ENCODE results near the gene PTPN9.
"Not testable (repeated sequence)": the region's sequence is repeated elsewhere in the genome, so short reads cannot be mapped to it uniquely, and the experiment has no call there.

PTPN9 gene

GRCh38 chr15:75578173-75578947, 755 bp downstream of the PTPN9 start:
- DNase-seq: no peak

- DNase-seq: no peak
These were observed 1.5 kb downstream of the PTPN9 start for GRCh38 chr15:75577401-75578172.

GRCh38 chr15:75573648-75574384, 5.3 kb downstream of the PTPN9 start:
- DNase-seq: no peak

- DNase-seq: no peak
These were observed 8.8 kb downstream of the PTPN9 start for GRCh38 chr15:75570126-75570845.

GRCh38 chr15:75565062-75565970, 13.8 kb downstream of the PTPN9 start:
- no peak for DNase-seq

GRCh38 chr15:75561888-75562287, 17.2 kb downstream of the PTPN9 start:
- no peak for DNase-seq

GRCh38 chr15:75559360-75559759, 19.8 kb downstream of the PTPN9 start:
- not testable (repeated sequence) for DNase-seq

GRCh38 chr15:75558955-75559354, 20.2 kb downstream of the PTPN9 start:
- not testable (repeated sequence) for DNase-seq

GRCh38 chr15:75554717-75555116, 24.4 kb downstream of the PTPN9 start:
- no peak for DNase-seq

GRCh38 chr15:75553659-75554058, 25.5 kb downstream of the PTPN9 start:
- DNase-seq: no peak

GRCh38 chr15:75551091-75551490, 28.0 kb downstream of the PTPN9 start:
- no peak for DNase-seq

- no peak for DNase-seq
These were observed 34.1 kb downstream of the PTPN9 start for GRCh38 chr15:75545064-75545463.

GRCh38 chr15:75544359-75544758, 34.8 kb downstream of the PTPN9 start:
- DNase-seq: no peak

- DNase-seq: not testable (repeated sequence)
These were observed 36.1 kb downstream of the PTPN9 start for GRCh38 chr15:75542949-75543545.

GRCh38 chr15:75542386-75542797, 36.7 kb downstream of the PTPN9 start:
- DNase-seq: no peak

GRCh38 chr15:75538376-75538775, 40.7 kb downstream of the PTPN9 start:
- DNase-seq: no peak

GRCh38 chr15:75533945-75534344, 45.2 kb downstream of the PTPN9 start:
- DNase-seq: no peak

- DNase-seq: no peak
These were observed 46.5 kb downstream of the PTPN9 start for GRCh38 chr15:75532413-75533250.

GRCh38 chr15:75531041-75531450, 48.1 kb downstream of the PTPN9 start:
- no peak for DNase-seq

GRCh38 chr15:75530169-75530568, 48.9 kb downstream of the PTPN9 start:
- no peak for DNase-seq

Data from NCI-H1694 (cell line).